ENCODE data around the gene RIC8B.

The RIC8B gene

DNA sequence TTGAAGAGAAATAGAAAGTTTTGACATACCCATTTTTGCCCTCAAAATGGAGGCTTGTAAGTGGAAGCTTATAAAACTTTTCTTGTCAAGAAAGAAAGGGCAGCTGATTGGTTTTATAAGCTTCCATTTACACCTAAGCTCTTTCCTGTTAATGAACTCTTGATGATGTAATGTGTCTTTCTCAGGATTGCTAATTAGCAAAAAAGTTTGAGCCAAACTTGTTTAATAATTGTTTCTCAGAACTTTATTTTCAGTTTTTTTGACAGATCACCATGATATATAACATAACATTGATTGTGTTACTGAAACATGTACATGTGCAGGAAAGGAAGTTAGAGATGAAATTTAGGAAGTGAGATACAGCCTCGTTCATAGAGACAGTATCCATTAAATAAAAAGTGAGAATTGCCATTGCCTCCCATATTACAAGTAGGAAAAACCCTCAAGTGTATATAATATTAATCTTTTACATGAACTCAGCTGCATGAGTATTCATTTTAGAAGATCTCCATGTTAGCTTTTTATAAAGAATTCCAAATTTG lies 26.8 kb downstream of the RIC8B start:
- no peaks in the 10 kb centered on the region for H3K27me3 ChIP-seq (ENCODE audit: control insufficient read depth in 2 of 2, insufficient read depth in 2 of 2, low read length in 2 of 2)
- H3K4me1 ChIP-seq (ENCODE audit: control insufficient read depth in 2 of 2, insufficient read depth in 2 of 2, low read length in 2 of 2) = peaks cover 0 to 3% of the 10 kb centered on the region in 2 donors
- no peaks in the 10 kb centered on the region for H3K9me3 ChIP-seq (ENCODE audit: control insufficient read depth in 2 of 2, low read length in 2 of 2)
- no peak overlapping the region for H3K9ac ChIP-seq (ENCODE audit: low read depth in 1 of 2, low read length in 2 of 2)
- H3K27ac ChIP-seq (ENCODE audit: low read depth in 2 of 2, low read length in 2 of 2) = no peak overlapping the region
- peaks cover 0 to 2% of the 10 kb centered on the region in 2 donors for H3K36me3 ChIP-seq (ENCODE audit: control insufficient read depth in 2 of 2, insufficient read depth in 2 of 2, low read length in 2 of 2)
- H3K4me3 ChIP-seq (ENCODE audit: low read length in 2 of 2) = no peak overlapping the region

DNA sequence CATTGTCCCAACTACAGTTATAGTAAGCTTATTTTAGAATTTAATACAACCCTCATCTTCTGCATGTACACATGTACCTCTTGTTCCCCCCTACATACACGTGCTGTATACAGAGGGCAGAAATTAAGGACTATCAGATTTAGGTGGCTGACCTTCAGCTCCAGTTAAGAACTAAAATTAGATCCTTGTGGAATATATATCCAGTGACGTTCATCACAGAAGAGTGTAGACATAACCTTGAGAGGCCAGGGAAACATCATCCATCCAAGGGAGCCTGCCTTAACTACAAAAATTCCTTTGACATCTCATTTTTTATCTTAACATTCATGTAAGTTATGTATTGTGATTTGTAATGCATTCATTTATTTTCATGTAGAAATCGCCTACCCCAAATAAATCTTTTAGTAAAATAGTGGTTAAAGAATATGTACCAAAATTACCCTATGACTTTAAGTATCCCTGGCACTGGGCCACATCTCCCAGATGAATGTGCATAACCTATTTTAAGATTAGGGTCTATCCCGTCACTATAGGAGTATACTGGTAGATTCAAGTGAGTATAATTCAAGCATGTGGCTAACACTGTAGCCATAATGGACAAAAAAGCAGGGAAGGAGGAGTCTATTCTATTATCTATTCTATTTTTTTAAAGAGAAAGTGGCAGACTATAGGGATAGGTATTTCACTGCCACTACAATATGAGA lies 27.5 kb downstream of the RIC8B start:
- Histone ChIP-seq H3K27ac (ENCODE audit: low read depth in 2 of 2, low read length in 2 of 2) (no peak overlapping the region), H3K9me3 (ENCODE audit: control insufficient read depth in 2 of 2, low read length in 2 of 2) (no peaks in the 10 kb centered on the region), H3K36me3 (ENCODE audit: control insufficient read depth in 2 of 2, insufficient read depth in 2 of 2, low read length in 2 of 2) (peaks cover 0 to 2% of the 10 kb centered on the region in 2 donors), H3K9ac (ENCODE audit: low read depth in 1 of 2, low read length in 2 of 2) (no peak overlapping the region), H3K27me3 (ENCODE audit: control insufficient read depth in 2 of 2, insufficient read depth in 2 of 2, low read length in 2 of 2) (no peaks in the 10 kb centered on the region), H3K4me3 (ENCODE audit: low read length in 2 of 2) (no peak overlapping the region), H3K4me1 (ENCODE audit: control insufficient read depth in 2 of 2, insufficient read depth in 2 of 2, low read length in 2 of 2) (peaks cover 0 to 3% of the 10 kb centered on the region in 2 donors)

DNA sequence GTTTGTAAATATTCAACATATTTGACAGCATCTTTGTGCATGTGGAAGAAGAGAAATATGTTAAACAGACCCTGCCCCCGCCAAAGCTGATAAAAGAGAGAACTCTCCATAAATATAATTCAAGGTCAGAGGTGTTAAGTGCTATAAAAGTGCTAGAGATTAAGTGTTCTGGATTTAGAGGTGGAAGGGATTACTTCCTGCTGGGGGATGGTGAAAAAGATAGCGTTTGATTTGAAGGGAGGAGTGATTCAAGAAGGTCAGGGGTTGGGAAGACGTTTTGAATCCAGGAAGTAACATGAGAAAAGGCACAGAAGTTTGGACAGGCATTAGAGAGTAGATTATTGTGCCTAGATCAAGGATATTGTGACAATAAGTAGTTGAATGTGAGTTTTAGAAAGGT lies 30.2 kb downstream of the RIC8B start:
- H3K27me3 ChIP-seq (ENCODE audit: control insufficient read depth in 2 of 2, insufficient read depth in 2 of 2, low read length in 2 of 2) = no peaks in the 10 kb centered on the region
- peaks cover 0 to 5% of the 10 kb centered on the region in 2 donors for H3K36me3 ChIP-seq (ENCODE audit: control insufficient read depth in 2 of 2, insufficient read depth in 2 of 2, low read length in 2 of 2)
- no peak overlapping the region for H3K9ac ChIP-seq (ENCODE audit: low read depth in 1 of 2, low read length in 2 of 2)
- no peak overlapping the region for H3K4me3 ChIP-seq (ENCODE audit: low read length in 2 of 2)
- no peak overlapping the region for H3K27ac ChIP-seq (ENCODE audit: low read depth in 2 of 2, low read length in 2 of 2)
- H3K4me1 ChIP-seq (ENCODE audit: control insufficient read depth in 2 of 2, insufficient read depth in 2 of 2, low read length in 2 of 2) = peaks cover 0 to 3% of the 10 kb centered on the region in 2 donors
- H3K9me3 ChIP-seq (ENCODE audit: control insufficient read depth in 2 of 2, low read length in 2 of 2) = no peaks in the 10 kb centered on the region

DNA sequence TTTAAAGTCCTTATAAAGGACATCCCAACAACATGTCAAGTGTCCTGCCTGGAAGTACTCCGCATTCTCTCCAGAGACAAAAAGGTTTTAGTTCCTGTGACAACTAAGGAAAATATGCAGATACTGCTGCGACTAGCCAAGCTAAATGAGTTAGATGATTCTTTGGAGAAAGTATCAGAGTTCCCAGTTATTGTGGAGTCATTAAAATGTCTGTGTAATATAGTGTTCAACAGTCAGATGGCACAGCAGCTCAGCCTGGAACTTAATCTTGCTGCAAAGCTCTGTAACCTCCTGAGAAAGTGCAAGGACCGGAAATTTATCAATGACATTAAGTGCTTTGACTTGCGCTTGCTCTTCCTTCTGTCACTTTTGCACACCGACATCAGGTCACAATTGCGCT lies 40.2 kb downstream of the RIC8B start:
- no peak overlapping the region for H3K27ac ChIP-seq (ENCODE audit: low read depth in 2 of 2, low read length in 2 of 2)
- H3K27me3 ChIP-seq (ENCODE audit: control insufficient read depth in 2 of 2, insufficient read depth in 2 of 2, low read length in 2 of 2) = no peaks in the 10 kb centered on the region
- no peak overlapping the region for H3K4me3 ChIP-seq (ENCODE audit: low read length in 2 of 2)
- H3K36me3 ChIP-seq (ENCODE audit: control insufficient read depth in 2 of 2, insufficient read depth in 2 of 2, low read length in 2 of 2) = peaks cover 12% of the 10 kb centered on the region in 2 donors
- no peaks in the 10 kb centered on the region for H3K4me1 ChIP-seq (ENCODE audit: control insufficient read depth in 2 of 2, insufficient read depth in 2 of 2, low read length in 2 of 2)
- no peak overlapping the region for H3K9ac ChIP-seq (ENCODE audit: low read depth in 1 of 2, low read length in 2 of 2)
- no peaks in the 10 kb centered on the region for H3K9me3 ChIP-seq (ENCODE audit: control insufficient read depth in 2 of 2, low read length in 2 of 2)

DNA sequence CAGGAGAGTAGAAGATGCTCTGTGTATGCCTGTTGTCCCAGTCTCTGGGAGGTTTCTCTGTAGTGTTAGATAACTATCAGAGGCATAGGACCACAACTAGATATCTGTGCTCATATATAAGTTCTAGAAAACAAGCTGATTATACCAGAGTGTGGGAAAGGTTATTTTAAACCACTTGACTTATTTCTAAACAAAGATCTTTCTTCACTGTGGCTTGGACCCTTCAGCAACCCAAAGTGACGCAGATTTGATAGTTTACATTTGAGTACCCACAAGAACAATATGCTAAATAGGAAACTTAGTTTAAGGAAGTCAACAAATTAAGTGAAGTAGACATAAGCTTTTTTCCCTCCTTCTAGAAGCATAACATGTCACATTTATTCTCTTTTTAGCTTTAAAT lies 41.3 kb downstream of the RIC8B start:
- no peak overlapping the region for H3K4me3 ChIP-seq (ENCODE audit: low read length in 2 of 2)
- no peak overlapping the region for H3K9ac ChIP-seq (ENCODE audit: low read depth in 1 of 2, low read length in 2 of 2)
- H3K27ac ChIP-seq (ENCODE audit: low read depth in 2 of 2, low read length in 2 of 2) = no peak overlapping the region
- no peaks in the 10 kb centered on the region for H3K9me3 ChIP-seq (ENCODE audit: control insufficient read depth in 2 of 2, low read length in 2 of 2)
- peaks cover 12% of the 10 kb centered on the region in 2 donors for H3K36me3 ChIP-seq (ENCODE audit: control insufficient read depth in 2 of 2, insufficient read depth in 2 of 2, low read length in 2 of 2)
- no peaks in the 10 kb centered on the region for H3K27me3 ChIP-seq (ENCODE audit: control insufficient read depth in 2 of 2, insufficient read depth in 2 of 2, low read length in 2 of 2)
- no peaks in the 10 kb centered on the region for H3K4me1 ChIP-seq (ENCODE audit: control insufficient read depth in 2 of 2, insufficient read depth in 2 of 2, low read length in 2 of 2)

DNA sequence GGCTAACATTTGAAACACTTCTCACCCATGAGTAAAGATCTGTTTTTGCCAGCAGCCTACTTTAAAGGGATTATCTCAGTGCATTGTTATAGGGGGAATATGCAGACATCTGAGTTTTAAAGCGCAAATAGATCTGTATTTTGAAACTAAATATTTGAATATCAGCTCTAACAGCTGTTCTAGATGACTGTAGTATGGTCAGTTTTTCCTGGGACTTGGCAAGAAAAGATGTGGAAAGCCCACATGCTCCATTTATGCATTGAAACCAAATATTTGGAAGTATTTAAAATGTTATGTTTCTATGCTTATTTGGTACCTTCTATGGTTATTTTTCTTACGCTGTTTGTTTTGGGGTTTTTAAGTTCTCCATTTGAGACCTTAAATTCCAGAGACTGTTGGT lies 41.7 kb downstream of the RIC8B start:
- Histone ChIP-seq H3K9ac (ENCODE audit: low read depth in 1 of 2, low read length in 2 of 2) (no peak overlapping the region), H3K4me1 (ENCODE audit: control insufficient read depth in 2 of 2, insufficient read depth in 2 of 2, low read length in 2 of 2) (no peaks in the 10 kb centered on the region), H3K36me3 (ENCODE audit: control insufficient read depth in 2 of 2, insufficient read depth in 2 of 2, low read length in 2 of 2) (peaks cover 12% of the 10 kb centered on the region in 2 donors), H3K27me3 (ENCODE audit: control insufficient read depth in 2 of 2, insufficient read depth in 2 of 2, low read length in 2 of 2) (no peaks in the 10 kb centered on the region), H3K9me3 (ENCODE audit: control insufficient read depth in 2 of 2, low read length in 2 of 2) (no peaks in the 10 kb centered on the region), H3K4me3 (ENCODE audit: low read length in 2 of 2) (no peak overlapping the region), H3K27ac (ENCODE audit: low read depth in 2 of 2, low read length in 2 of 2) (no peak overlapping the region)

DNA sequence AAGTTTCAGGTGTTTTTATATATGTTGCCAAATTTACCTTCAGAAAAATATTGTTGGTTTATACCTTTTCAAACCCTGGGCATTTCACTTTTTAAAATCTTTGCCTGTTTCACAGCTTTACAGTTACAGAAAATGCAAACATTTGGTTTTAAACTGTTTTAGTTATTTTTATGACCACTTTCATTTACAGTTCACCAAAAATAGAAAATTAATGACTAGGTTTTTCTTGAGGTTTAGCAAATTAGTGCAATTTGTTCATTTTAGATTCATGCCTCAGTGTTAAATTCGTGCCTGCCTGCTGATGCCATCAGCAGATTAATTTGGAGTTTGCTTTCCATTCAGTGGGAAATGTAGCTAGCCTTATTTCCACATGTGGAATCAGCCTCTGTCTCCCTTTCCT lies 45.5 kb downstream of the RIC8B start:
- Histone ChIP-seq H3K27me3 (ENCODE audit: control insufficient read depth in 2 of 2, insufficient read depth in 2 of 2, low read length in 2 of 2) (no peaks in the 10 kb centered on the region), H3K4me1 (ENCODE audit: control insufficient read depth in 2 of 2, insufficient read depth in 2 of 2, low read length in 2 of 2) (no peaks in the 10 kb centered on the region), H3K36me3 (ENCODE audit: control insufficient read depth in 2 of 2, insufficient read depth in 2 of 2, low read length in 2 of 2) (peaks cover 8 to 10% of the 10 kb centered on the region in 2 donors), H3K4me3 (ENCODE audit: low read length in 2 of 2) (no peak overlapping the region), H3K27ac (ENCODE audit: low read depth in 2 of 2, low read length in 2 of 2) (no peak overlapping the region), H3K9me3 (ENCODE audit: control insufficient read depth in 2 of 2, low read length in 2 of 2) (no peaks in the 10 kb centered on the region), H3K9ac (ENCODE audit: low read depth in 1 of 2, low read length in 2 of 2) (no peak overlapping the region)

DNA sequence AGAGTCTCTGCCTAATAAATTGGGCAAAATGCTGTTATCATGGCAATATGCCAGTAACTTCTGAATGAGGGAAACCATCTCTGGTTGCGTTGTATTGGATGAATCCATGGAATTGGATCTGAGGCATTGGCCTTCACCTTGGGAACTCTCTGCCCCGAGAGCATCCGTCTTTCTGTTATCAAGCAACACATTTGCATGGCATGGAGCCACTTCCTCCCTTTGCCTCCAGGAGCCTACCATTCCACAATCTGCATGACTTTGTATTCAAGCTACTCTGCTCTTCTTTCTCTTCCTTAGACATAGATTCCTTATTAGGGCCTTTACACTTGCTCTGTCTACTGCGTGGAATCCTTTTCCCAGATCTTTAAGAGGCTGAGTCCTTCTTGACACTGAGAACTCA lies 57.2 kb downstream of the RIC8B start:
- Histone ChIP-seq H3K27ac (ENCODE audit: low read depth in 2 of 2, low read length in 2 of 2) (no peak overlapping the region), H3K4me3 (ENCODE audit: low read length in 2 of 2) (no peak overlapping the region)

DNA sequence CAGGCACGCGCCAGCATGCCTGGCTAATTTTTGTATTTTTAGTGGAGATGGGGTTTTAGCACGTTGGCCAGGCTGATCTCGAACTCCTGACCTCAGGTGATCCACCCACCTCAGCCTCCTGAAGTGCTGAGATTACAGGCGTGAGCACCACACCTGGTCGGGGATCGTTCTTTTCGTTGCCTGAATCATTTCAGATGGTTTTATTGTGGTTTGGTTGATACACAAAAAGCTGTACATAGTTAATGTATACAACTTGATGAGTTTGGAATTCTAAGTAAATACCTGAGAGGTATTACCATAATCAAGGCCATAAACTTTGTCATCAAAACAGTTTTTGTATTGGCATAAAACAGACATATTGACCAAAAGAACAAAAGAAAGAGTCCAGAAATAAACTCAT lies 63.3 kb downstream of the RIC8B start:
- no peaks in the 10 kb centered on the region for H3K9me3 ChIP-seq (ENCODE audit: control insufficient read depth in 2 of 2, low read length in 2 of 2)
- H3K27ac ChIP-seq (ENCODE audit: low read depth in 2 of 2, low read length in 2 of 2) = no peak overlapping the region
- no peak overlapping the region for H3K9ac ChIP-seq (ENCODE audit: low read depth in 1 of 2, low read length in 2 of 2)
- H3K4me1 ChIP-seq (ENCODE audit: control insufficient read depth in 2 of 2, insufficient read depth in 2 of 2, low read length in 2 of 2) = peaks cover 0 to 12% of the 10 kb centered on the region in 2 donors
- H3K36me3 ChIP-seq (ENCODE audit: control insufficient read depth in 2 of 2, insufficient read depth in 2 of 2, low read length in 2 of 2) = peaks cover 0 to 4% of the 10 kb centered on the region in 2 donors
- no peak overlapping the region for H3K4me3 ChIP-seq (ENCODE audit: low read length in 2 of 2)
- no peaks in the 10 kb centered on the region for H3K27me3 ChIP-seq (ENCODE audit: control insufficient read depth in 2 of 2, insufficient read depth in 2 of 2, low read length in 2 of 2)

More for the DNA sequence above, 57.2 kb downstream of the RIC8B start:
- Histone ChIP-seq H3K9me3 (ENCODE audit: control insufficient read depth in 2 of 2, low read length in 2 of 2) (no peaks in the 10 kb centered on the region), H3K27me3 (ENCODE audit: control insufficient read depth in 2 of 2, insufficient read depth in 2 of 2, low read length in 2 of 2) (no peaks in the 10 kb centered on the region), H3K9ac (ENCODE audit: low read depth in 1 of 2, low read length in 2 of 2) (no peak overlapping the region), H3K36me3 (ENCODE audit: control insufficient read depth in 2 of 2, insufficient read depth in 2 of 2, low read length in 2 of 2) (peaks cover 6% of the 10 kb centered on the region in 2 donors), H3K4me1 (ENCODE audit: control insufficient read depth in 2 of 2, insufficient read depth in 2 of 2, low read length in 2 of 2) (no peaks in the 10 kb centered on the region)

DNA sequence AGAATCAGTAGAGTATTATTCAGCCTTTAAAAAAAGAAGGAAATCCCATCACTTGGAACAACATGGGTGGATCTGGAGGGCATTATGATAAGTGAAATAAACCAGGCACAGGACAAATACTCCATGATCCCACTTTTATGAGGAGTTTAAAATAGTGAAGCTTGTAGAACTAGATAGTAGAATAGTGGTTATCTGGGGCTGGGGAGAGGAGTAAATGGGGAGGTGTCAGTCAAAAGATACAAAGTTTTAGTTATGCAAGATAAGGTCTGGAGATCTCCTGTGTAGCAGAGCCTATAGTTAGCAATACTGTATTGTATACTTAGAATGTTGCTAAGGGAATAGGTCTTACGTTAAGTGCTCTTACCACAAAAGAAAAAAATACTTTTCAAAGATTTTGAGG lies 64.9 kb downstream of the RIC8B start:
- H3K4me1 ChIP-seq (ENCODE audit: control insufficient read depth in 2 of 2, insufficient read depth in 2 of 2, low read length in 2 of 2) = peaks cover 0 to 12% of the 10 kb centered on the region in 2 donors
- H3K36me3 ChIP-seq (ENCODE audit: control insufficient read depth in 2 of 2, insufficient read depth in 2 of 2, low read length in 2 of 2) = peaks cover 0 to 10% of the 10 kb centered on the region in 2 donors
- no peaks in the 10 kb centered on the region for H3K27me3 ChIP-seq (ENCODE audit: control insufficient read depth in 2 of 2, insufficient read depth in 2 of 2, low read length in 2 of 2)
- H3K9me3 ChIP-seq (ENCODE audit: control insufficient read depth in 2 of 2, low read length in 2 of 2) = no peaks in the 10 kb centered on the region
- no peak overlapping the region for H3K4me3 ChIP-seq (ENCODE audit: low read length in 2 of 2)
- H3K9ac ChIP-seq (ENCODE audit: low read depth in 1 of 2, low read length in 2 of 2) = no peak overlapping the region
- H3K27ac ChIP-seq (ENCODE audit: low read depth in 2 of 2, low read length in 2 of 2) = no peak overlapping the region
